ENCODE measurements around the gene FYN.
"Not testable (repeated sequence)": the region's sequence is repeated elsewhere in the genome, so short reads cannot be mapped to it uniquely, and the experiment has no call there.

FYN gene

GRCh38 chr6:111786151-111786550 is 87.1 kb downstream of the FYN start:
- not testable (repeated sequence) for H3K9me3 ChIP-seq (ENCODE audit: control insufficient read depth, insufficient read depth, low read length); H3K4me3 ChIP-seq (ENCODE audit: low read depth, low read length); H3K36me3 ChIP-seq (ENCODE audit: control insufficient read depth, insufficient read depth, low read length); H3K4me1 ChIP-seq (ENCODE audit: control insufficient read depth, insufficient read depth, low read length); H3K27ac ChIP-seq (ENCODE audit: low read depth, low read length); H3K27me3 ChIP-seq (ENCODE audit: control insufficient read depth, insufficient read depth, low read length); H3K9ac ChIP-seq (ENCODE audit: low read depth, low read length)

- Histone ChIP-seq H3K36me3 (ENCODE audit: control insufficient read depth, insufficient read depth, low read length) (no peaks in the 10 kb centered on the region), H3K4me1 (ENCODE audit: control insufficient read depth, insufficient read depth, low read length) (peaks cover 6% of the 10 kb centered on the region), H3K4me3 (ENCODE audit: low read depth, low read length) (no peak overlapping the region), H3K9ac (ENCODE audit: low read depth, low read length) (no peak overlapping the region), H3K27me3 (ENCODE audit: control insufficient read depth, insufficient read depth, low read length) (no peaks in the 10 kb centered on the region), H3K27ac (ENCODE audit: low read depth, low read length) (no peak overlapping the region), H3K9me3 (ENCODE audit: control insufficient read depth, insufficient read depth, low read length) (no peaks in the 10 kb centered on the region)
These were observed 88.8 kb downstream of the FYN start for GRCh38 chr6:111784433-111784832.

GRCh38 chr6:111782887-111783466 is 90.3 kb downstream of the FYN start:
- H3K4me1 ChIP-seq (ENCODE audit: control insufficient read depth, insufficient read depth, low read length): no peaks in the 10 kb centered on the region
- peaks cover 4% of the 10 kb centered on the region; the same call in 1 of the 2 replicates for H3K36me3 ChIP-seq (ENCODE audit: control insufficient read depth, insufficient read depth, low read length)
- H3K9ac ChIP-seq (ENCODE audit: low read depth, low read length): no peak overlapping the region
- no peak overlapping the region for H3K4me3 ChIP-seq (ENCODE audit: low read depth, low read length)
- no peak overlapping the region for H3K27ac ChIP-seq (ENCODE audit: low read depth, low read length)
- H3K27me3 ChIP-seq (ENCODE audit: control insufficient read depth, insufficient read depth, low read length): no peaks in the 10 kb centered on the region
- no peaks in the 10 kb centered on the region for H3K9me3 ChIP-seq (ENCODE audit: control insufficient read depth, insufficient read depth, low read length)

GRCh38 chr6:111782192-111782809 is 91.0 kb downstream of the FYN start:
- Histone ChIP-seq H3K9ac (ENCODE audit: low read depth, low read length) (no peak overlapping the region), H3K27ac (ENCODE audit: low read depth, low read length) (no peak overlapping the region), H3K4me3 (ENCODE audit: low read depth, low read length) (no peak overlapping the region), H3K36me3 (ENCODE audit: control insufficient read depth, insufficient read depth, low read length) (peaks cover 6% of the 10 kb centered on the region; the same call in 1 of the 2 replicates), H3K4me1 (ENCODE audit: control insufficient read depth, insufficient read depth, low read length) (no peaks in the 10 kb centered on the region), H3K9me3 (ENCODE audit: control insufficient read depth, insufficient read depth, low read length) (no peaks in the 10 kb centered on the region), H3K27me3 (ENCODE audit: control insufficient read depth, insufficient read depth, low read length) (no peaks in the 10 kb centered on the region)

GRCh38 chr6:111781041-111781708 is 92.1 kb downstream of the FYN start:
- peak overlapping the region; percentile 22 for H3K27ac ChIP-seq (ENCODE audit: low read depth, low read length)
- peaks cover 6% of the 10 kb centered on the region; the same call in 1 of the 2 replicates for H3K36me3 ChIP-seq (ENCODE audit: control insufficient read depth, insufficient read depth, low read length)
- no peaks in the 10 kb centered on the region for H3K9me3 ChIP-seq (ENCODE audit: control insufficient read depth, insufficient read depth, low read length)

GRCh38 chr6:111780393-111780792 is 92.9 kb downstream of the FYN start:
- Histone ChIP-seq H3K27ac (ENCODE audit: low read depth, low read length) (peak overlapping the region; percentile 22), H3K9ac (ENCODE audit: low read depth, low read length) (no peak overlapping the region), H3K4me3 (ENCODE audit: low read depth, low read length) (no peak overlapping the region), H3K9me3 (ENCODE audit: control insufficient read depth, insufficient read depth, low read length) (no peaks in the 10 kb centered on the region), H3K27me3 (ENCODE audit: control insufficient read depth, insufficient read depth, low read length) (no peaks in the 10 kb centered on the region), H3K36me3 (ENCODE audit: control insufficient read depth, insufficient read depth, low read length) (peaks cover 6% of the 10 kb centered on the region; the same call in 1 of the 2 replicates), H3K4me1 (ENCODE audit: control insufficient read depth, insufficient read depth, low read length) (no peaks in the 10 kb centered on the region)

More at GRCh38 chr6:111781041-111781708, 92.1 kb downstream of the FYN start:
- no peak overlapping the region for H3K4me3 ChIP-seq (ENCODE audit: low read depth, low read length)
- H3K4me1 ChIP-seq (ENCODE audit: control insufficient read depth, insufficient read depth, low read length): no peaks in the 10 kb centered on the region
- no peak overlapping the region for H3K9ac ChIP-seq (ENCODE audit: low read depth, low read length)
- H3K27me3 ChIP-seq (ENCODE audit: control insufficient read depth, insufficient read depth, low read length): no peaks in the 10 kb centered on the region

GRCh38 chr6:111779660-111780059 is 93.6 kb downstream of the FYN start:
- no peak overlapping the region for H3K9ac ChIP-seq (ENCODE audit: low read depth, low read length)
- no peaks in the 10 kb centered on the region for H3K27me3 ChIP-seq (ENCODE audit: control insufficient read depth, insufficient read depth, low read length)
- no peaks in the 10 kb centered on the region for H3K9me3 ChIP-seq (ENCODE audit: control insufficient read depth, insufficient read depth, low read length)
- H3K27ac ChIP-seq (ENCODE audit: low read depth, low read length): no peak overlapping the region
- H3K36me3 ChIP-seq (ENCODE audit: control insufficient read depth, insufficient read depth, low read length): peaks cover 6% of the 10 kb centered on the region; the same call in 1 of the 2 replicates
- H3K4me1 ChIP-seq (ENCODE audit: control insufficient read depth, insufficient read depth, low read length): no peaks in the 10 kb centered on the region
- H3K4me3 ChIP-seq (ENCODE audit: low read depth, low read length): no peak overlapping the region

GRCh38 chr6:111779031-111779430 is 94.2 kb downstream of the FYN start:
- no peak overlapping the region for H3K9ac ChIP-seq (ENCODE audit: low read depth, low read length)
- H3K27me3 ChIP-seq (ENCODE audit: control insufficient read depth, insufficient read depth, low read length): no peaks in the 10 kb centered on the region
- H3K36me3 ChIP-seq (ENCODE audit: control insufficient read depth, insufficient read depth, low read length): peaks cover 6% of the 10 kb centered on the region; the same call in 1 of the 2 replicates
- no peaks in the 10 kb centered on the region for H3K9me3 ChIP-seq (ENCODE audit: control insufficient read depth, insufficient read depth, low read length)
- no peak overlapping the region for H3K4me3 ChIP-seq (ENCODE audit: low read depth, low read length)
- H3K4me1 ChIP-seq (ENCODE audit: control insufficient read depth, insufficient read depth, low read length): no peaks in the 10 kb centered on the region
- no peak overlapping the region for H3K27ac ChIP-seq (ENCODE audit: low read depth, low read length)

GRCh38 chr6:111777357-111777756 is 95.9 kb downstream of the FYN start:
- Histone ChIP-seq H3K27ac (ENCODE audit: low read depth, low read length) (peak overlapping the region; percentile 6), H3K4me3 (ENCODE audit: low read depth, low read length) (no peak overlapping the region), H3K4me1 (ENCODE audit: control insufficient read depth, insufficient read depth, low read length) (no peaks in the 10 kb centered on the region), H3K27me3 (ENCODE audit: control insufficient read depth, insufficient read depth, low read length) (no peaks in the 10 kb centered on the region), H3K36me3 (ENCODE audit: control insufficient read depth, insufficient read depth, low read length) (peaks cover 6% of the 10 kb centered on the region; the same call in 1 of the 2 replicates), H3K9ac (ENCODE audit: low read depth, low read length) (no peak overlapping the region), H3K9me3 (ENCODE audit: control insufficient read depth, insufficient read depth, low read length) (no peaks in the 10 kb centered on the region)

GRCh38 chr6:111776236-111777221 is 96.7 kb downstream of the FYN start:
- Histone ChIP-seq H3K27ac (ENCODE audit: low read depth, low read length) (no peak overlapping the region), H3K9me3 (ENCODE audit: control insufficient read depth, insufficient read depth, low read length) (no peaks in the 10 kb centered on the region), H3K4me3 (ENCODE audit: low read depth, low read length) (no peak overlapping the region), H3K36me3 (ENCODE audit: control insufficient read depth, insufficient read depth, low read length) (peaks cover 6% of the 10 kb centered on the region; the same call in 1 of the 2 replicates), H3K9ac (ENCODE audit: low read depth, low read length) (no peak overlapping the region), H3K27me3 (ENCODE audit: control insufficient read depth, insufficient read depth, low read length) (no peaks in the 10 kb centered on the region), H3K4me1 (ENCODE audit: control insufficient read depth, insufficient read depth, low read length) (peaks cover 5% of the 10 kb centered on the region)

Data from HUES48 (cell line).